Gastroesophageal sphincter (tissue), 4 donors: Measurements from ENCODE around the gene CPA1. TPM values are rescaled to one million over a fixed set of nuclear protein-coding genes. Genes with fewer than 3 reads are reported as not detected.

ENCODE experiments used
- ATAC-seq: fragments of 150-250 bp; one replicate; pipeline ENCODE4 v1.9.1; 2016; ENCODE audit warnings: mild to moderate bottlenecking, moderate library complexity
- H3K27ac ChIP-seq, 4 donors: fragments of 200-600 bp; sonication (generic) in 3 of 4; 1 replicate in 3 of 4; 2 replicates in 1 of 4; pipeline ENCODE4 v1.5.1; 2016 to 2019
- H3K27me3 ChIP-seq: fragments of 200-600 bp; sonication (generic); one replicate; pipeline ENCODE4 v1.5.1; 2019
- H3K36me3 ChIP-seq, 2 donors: fragments of 200-600 bp; sonication (generic); one replicate each; pipeline ENCODE4 v1.5.1; 2019; ENCODE audit warnings: control low read depth in 1 of 2
- H3K4me1 ChIP-seq, 3 donors: fragments of 200-600 bp; sonication (generic); 1 replicate in 2 of 3; 2 replicates in 1 of 3; pipeline ENCODE4 v1.5.1; 2016 to 2019; ENCODE audit warnings: control low read depth in 2 of 3
- H3K4me3 ChIP-seq, 2 donors: fragments of 200-600 bp; sonication (generic); one replicate each; pipeline ENCODE4 v1.5.1; 2019; ENCODE audit warnings: mild to moderate bottlenecking in 1 of 2, moderate library complexity in 1 of 2
- H3K9me3 ChIP-seq, 3 donors: fragments of 200-600 bp; sonication (generic); one replicate each; pipeline ENCODE4 v1.5.1; 2017 to 2019; ENCODE audit warnings: control low read depth in 2 of 3
- EP300 ChIP-seq: sonication (generic); formaldehyde crosslinking; IDR thresholded peaks from one replicate; pipeline ENCODE4 v1.6.1; 2017; ENCODE audit warnings: antibody characterized with exemption, mild to moderate bottlenecking
- POLR2A ChIP-seq, 2 donors: fragments of 450-650 bp; IDR thresholded peaks; one replicate each; pipeline ENCODE4 v1.6.1; 2017; ENCODE audit warnings: antibody characterized with exemption in 2 of 2, mild to moderate bottlenecking in 2 of 2, moderate library complexity in 1 of 2
- POLR2AphosphoS5 ChIP-seq: sonication (generic); formaldehyde crosslinking; IDR thresholded peaks from one replicate; pipeline ENCODE4 v1.6.1; 2017; ENCODE audit warnings: antibody characterized with exemption
- WGBS, 2 donors: methylation state at CpG; one replicate each; pipeline ENCODE4 v1.1.5; 2018; ENCODE audit warnings: low coverage in 1 of 2; 5-methylcytosine and 5-hydroxymethylcytosine counted together
- total RNA-seq, 4 donors: library from RNA; depleted of rRNA; stranded (reverse); fragments of >200 nt; gene quantifications; one replicate each; pipeline ENCODE4 v1.1.0, GENCODE V29; 2016
- TF ChIP-seq, protein P1 (sequence below), 4 experiments: fragments of 200-600 bp in 2 of 4; fragments of 450-650 bp in 2 of 4; sonication (generic) in 1 of 4; IDR thresholded peaks; one replicate each; pipeline ENCODE4 v1.5.1; 2017 to 2019; ENCODE audit warnings: antibody characterized with exemption in 4 of 4, mild to moderate bottlenecking in 2 of 4, moderate library complexity in 2 of 4

The CPA1 gene
- total RNA-seq, 4 donors from 2014 or later = 0.42 TPM; not detected in 3

DNA sequence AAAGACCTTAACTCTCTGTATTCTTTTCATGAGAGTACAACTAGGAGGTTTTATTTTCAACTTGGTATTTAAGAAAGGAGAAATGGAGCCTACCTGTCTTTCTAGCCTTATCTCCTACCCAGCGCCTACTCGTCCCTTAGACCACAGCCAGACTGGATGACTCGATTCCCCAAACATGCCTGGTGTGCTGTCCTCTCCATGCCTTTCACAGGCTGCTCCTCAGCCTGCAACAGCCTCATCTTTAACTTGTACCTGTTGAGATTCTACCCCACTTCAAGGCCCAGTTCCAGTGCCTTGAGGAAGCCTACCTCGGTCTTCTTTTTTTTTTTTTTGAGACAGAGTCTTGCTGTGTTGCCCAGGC, 29.4 kb downstream of the CPA1 start:
- no peak for TF ChIP-seq POLR2A (IDR thresholded peaks at IDR 0.05)
- TF ChIP-seq POLR2AphosphoS5 = no peak
- TF ChIP-seq EP300 = no peak
- TF ChIP-seq, protein P1, sequence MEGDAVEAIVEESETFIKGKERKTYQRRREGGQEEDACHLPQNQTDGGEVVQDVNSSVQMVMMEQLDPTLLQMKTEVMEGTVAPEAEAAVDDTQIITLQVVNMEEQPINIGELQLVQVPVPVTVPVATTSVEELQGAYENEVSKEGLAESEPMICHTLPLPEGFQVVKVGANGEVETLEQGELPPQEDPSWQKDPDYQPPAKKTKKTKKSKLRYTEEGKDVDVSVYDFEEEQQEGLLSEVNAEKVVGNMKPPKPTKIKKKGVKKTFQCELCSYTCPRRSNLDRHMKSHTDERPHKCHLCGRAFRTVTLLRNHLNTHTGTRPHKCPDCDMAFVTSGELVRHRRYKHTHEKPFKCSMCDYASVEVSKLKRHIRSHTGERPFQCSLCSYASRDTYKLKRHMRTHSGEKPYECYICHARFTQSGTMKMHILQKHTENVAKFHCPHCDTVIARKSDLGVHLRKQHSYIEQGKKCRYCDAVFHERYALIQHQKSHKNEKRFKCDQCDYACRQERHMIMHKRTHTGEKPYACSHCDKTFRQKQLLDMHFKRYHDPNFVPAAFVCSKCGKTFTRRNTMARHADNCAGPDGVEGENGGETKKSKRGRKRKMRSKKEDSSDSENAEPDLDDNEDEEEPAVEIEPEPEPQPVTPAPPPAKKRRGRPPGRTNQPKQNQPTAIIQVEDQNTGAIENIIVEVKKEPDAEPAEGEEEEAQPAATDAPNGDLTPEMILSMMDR (IDR thresholded peaks at IDR 0.05) = no peak
- Histone ChIP-seq H3K9me3 (no peaks in the 10 kb centered on the region), H3K4me1 (peaks cover 0 to 4% (median 0%) of the 10 kb centered on the region in 3 donors), H3K36me3 (no peaks in the 10 kb centered on the region), H3K4me3 (no peak overlapping the region), H3K27me3 (no peaks in the 10 kb centered on the region), H3K27ac (no peak overlapping the region)
- ATAC-seq = no peak
- WGBS, 2 donors = 88 to 89% methylated on average over 4 of the region's 4 CpGs

DNA sequence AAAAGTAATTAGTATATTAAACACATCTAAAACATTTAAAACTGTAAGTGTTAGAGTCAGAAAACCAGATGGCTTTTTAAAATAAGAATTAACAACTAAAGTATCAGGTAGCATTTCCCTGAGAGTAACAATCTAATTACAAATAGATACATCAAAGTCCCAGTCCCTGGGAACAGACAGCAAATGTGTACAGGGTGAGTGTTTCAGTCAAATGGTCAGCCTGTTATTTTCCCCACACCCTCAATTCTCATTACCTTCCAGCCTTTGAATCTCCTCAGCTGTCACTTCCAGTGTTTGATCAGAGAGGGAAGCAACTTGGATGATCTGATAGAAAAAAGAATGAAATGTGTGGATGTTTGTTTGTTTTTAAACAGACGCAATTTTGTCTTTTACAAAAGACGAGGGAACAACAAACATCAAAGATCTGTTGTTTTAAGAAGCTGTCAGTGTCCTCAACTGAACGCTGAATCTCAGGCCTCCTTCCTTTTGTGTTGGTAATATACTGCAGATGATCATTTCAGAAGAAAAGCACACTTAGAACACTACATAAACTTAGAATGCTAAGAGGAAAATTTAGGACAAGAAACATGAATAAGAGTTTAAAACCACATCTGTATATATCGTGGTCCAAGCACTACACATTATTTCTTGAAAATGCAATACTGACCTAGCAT, 30.7 kb downstream of the CPA1 start:
- H3K36me3 ChIP-seq = no peaks in the 10 kb centered on the region
- no peak for ATAC-seq
- 62 to 64% methylated on average over 4 of the region's 4 CpGs for WGBS, 2 donors

DNA sequence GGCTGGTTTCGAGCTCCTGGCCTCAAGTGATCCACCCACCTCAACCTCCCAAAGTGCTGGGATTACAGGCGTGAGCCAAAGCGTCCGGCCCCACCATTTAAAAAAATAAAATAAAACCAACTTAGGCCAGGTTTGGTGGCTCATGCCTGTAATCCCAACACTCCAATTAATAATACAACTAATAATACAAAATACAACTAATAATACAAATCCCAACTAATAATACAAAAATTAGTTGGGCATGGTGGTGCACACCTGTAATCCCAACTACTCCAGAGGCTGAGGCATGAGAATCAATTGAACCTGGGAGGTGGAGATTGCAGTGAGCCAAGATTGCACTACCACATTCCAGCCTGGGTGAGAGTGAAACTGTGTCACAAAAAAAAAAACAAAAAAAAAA, 32.9 kb downstream of the CPA1 start:
- no peak for ATAC-seq
- 100% methylated on average over 1 of the region's 4 CpGs for WGBS, 2 donors
- H3K4me3 ChIP-seq = no peak overlapping the region
- no peak overlapping the region for H3K27ac ChIP-seq
- H3K9me3 ChIP-seq = no peaks in the 10 kb centered on the region
- no peak for TF ChIP-seq POLR2AphosphoS5
- TF ChIP-seq POLR2A (IDR thresholded peaks at IDR 0.05) = no peak
- TF ChIP-seq, protein P1 (IDR thresholded peaks at IDR 0.05) = no peak
- no peak for TF ChIP-seq EP300
- H3K36me3 ChIP-seq = no peaks in the 10 kb centered on the region
- peaks cover 0 to 4% (median 0%) of the 10 kb centered on the region in 3 donors for H3K4me1 ChIP-seq
- H3K27me3 ChIP-seq = no peaks in the 10 kb centered on the region

More for the DNA sequence above, 30.7 kb downstream of the CPA1 start:
- TF ChIP-seq EP300 = no peak
- no peak for TF ChIP-seq POLR2AphosphoS5
- TF ChIP-seq, protein P1 (IDR thresholded peaks at IDR 0.05) = no peak
- TF ChIP-seq POLR2A (IDR thresholded peaks at IDR 0.05) = no peak
- H3K9me3 ChIP-seq = no peaks in the 10 kb centered on the region
- H3K4me3 ChIP-seq = no peak overlapping the region
- H3K27me3 ChIP-seq = no peaks in the 10 kb centered on the region
- H3K27ac ChIP-seq = no peak overlapping the region
- peaks cover 0 to 4% (median 0%) of the 10 kb centered on the region in 3 donors for H3K4me1 ChIP-seq

DNA sequence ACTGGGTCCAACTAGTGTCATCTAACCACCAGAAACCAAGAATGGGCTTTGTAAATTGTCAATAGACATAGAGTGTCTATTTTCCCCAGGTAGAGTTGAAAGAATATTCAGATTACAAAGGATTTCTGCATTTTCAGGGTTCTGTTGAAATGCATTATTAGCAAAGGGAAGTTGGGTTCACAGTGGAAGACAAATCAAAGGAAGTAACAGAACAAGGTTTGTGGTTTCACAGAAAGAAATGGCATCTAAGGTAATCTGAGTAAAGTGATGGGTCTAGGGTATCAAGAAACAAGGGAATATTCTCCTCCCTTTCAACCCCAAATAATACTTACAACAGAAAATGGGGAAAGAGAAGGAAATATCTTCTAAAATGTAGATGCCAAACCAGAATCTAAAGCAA, 34.7 kb downstream of the CPA1 start:
- Histone ChIP-seq H3K4me1 (no peaks in the 10 kb centered on the region), H3K9me3 (no peaks in the 10 kb centered on the region), H3K27me3 (no peaks in the 10 kb centered on the region), H3K4me3 (no peak overlapping the region), H3K36me3 (no peaks in the 10 kb centered on the region), H3K27ac (no peak overlapping the region)
- no peak for ATAC-seq
- TF ChIP-seq POLR2A (IDR thresholded peaks at IDR 0.05) (no peak), POLR2AphosphoS5 (no peak), EP300 (no peak)
- TF ChIP-seq, protein P1 (IDR thresholded peaks at IDR 0.05) = no peak

DNA sequence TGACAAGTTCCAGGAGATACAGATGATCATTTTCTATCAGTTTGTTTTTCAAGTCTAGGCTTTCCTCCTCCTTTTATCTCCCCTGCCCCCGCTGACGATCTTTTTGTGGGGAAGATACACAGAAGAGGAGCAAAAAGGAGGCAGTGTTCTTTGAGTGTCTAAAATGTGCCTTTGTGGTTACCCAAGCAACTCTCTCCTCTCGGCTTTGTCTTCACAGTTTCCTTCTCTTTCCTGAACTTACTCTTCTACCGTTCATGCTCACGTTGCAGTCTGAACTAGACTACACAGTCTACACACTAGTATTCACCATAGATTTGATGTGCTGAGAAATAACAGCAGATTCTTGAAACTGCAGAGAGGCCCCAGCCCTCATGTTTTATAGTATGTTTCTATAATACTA, 36.9 kb downstream of the CPA1 start:
- TF ChIP-seq EP300 (no peak), POLR2A (IDR thresholded peaks at IDR 0.05) (no peak)
- Histone ChIP-seq H3K9me3 (no peaks in the 10 kb centered on the region), H3K4me3 (no peak overlapping the region), H3K4me1 (no peaks in the 10 kb centered on the region), H3K27ac (no peak overlapping the region), H3K36me3 (no peaks in the 10 kb centered on the region), H3K27me3 (no peaks in the 10 kb centered on the region)
- 49 to 68% methylated on average over 5 of the region's 5 CpGs for WGBS, 2 donors
- ATAC-seq = no peak
